ENCODE results near the gene MMP27.

- TF ChIP-seq POLR2A (IDR thresholded peaks at IDR 0.05): no peak
- TF ChIP-seq CTCF (IDR thresholded peaks at IDR 0.05): no peak
Measured at GRCh38 chr11:102662607-102663006, 43.0 kb downstream of the MMP27 start.
